Panc1 (cell line): Measurements from ENCODE around the gene BIRC7. TPM values are rescaled to one million over a fixed set of nuclear protein-coding genes. Genes with fewer than 3 reads are reported as not detected.
A peak's percentile ranks its signal among the peaks of the same experiment; 100 is the strongest.

Experiments
- ATAC-seq: fragments of 200-7000 bp; cut with Tn5 transposase; 2 replicates; pipeline ENCODE4 v1.9.1; 2020; ENCODE audit warnings: mild to moderate bottlenecking, moderate library complexity
- BruUV-seq: library from RNA; stranded (reverse); fragments of 400-500 nt; replicated peaks from 2 replicates; lab custom pipeline; 2021; lab: Mats Ljungman, UMichigan
- CTCF ChIA-PET: fragments of 300-600 bp; sonication (Branson Sonifier 250); formaldehyde crosslinking; loops from one replicate; lab custom pipeline; 2022; ENCODE audit warnings: antibody characterized with exemption; lab: Charles Lee
- POLR2A ChIA-PET: fragments of 300-600 bp; sonication (Branson Sonifier 250); formaldehyde crosslinking; loops from one replicate; lab custom pipeline; 2022; ENCODE audit warnings: antibody characterized with exemption; lab: Charles Lee
- DNase-seq: peaks from one replicate; pipeline ENCODE4 v3.0.0-alpha.2; 2010; ENCODE audit warnings: low read depth, low spot score
- H3K27ac ChIP-seq: 2 replicates; pipeline ENCODE4 v1.5.1; 2011; ENCODE audit warnings: mild to moderate bottlenecking, low read length, inconsistent platforms
- H3K27me3 ChIP-seq: fragments of 200-500 bp; sonication (Bioruptor generic); 2 replicates; pipeline ENCODE4 v1.6.0; 2014; ENCODE audit warnings: low read length, inconsistent platforms; ENCODE audit not compliant: control insufficient read depth, insufficient read depth
- H3K36me3 ChIP-seq: fragments of 200-500 bp; sonication (Bioruptor generic); 2 replicates; pipeline ENCODE4 v1.5.1; 2014; ENCODE audit warnings: inconsistent platforms, mild to moderate bottlenecking, low read length, moderate library complexity; ENCODE audit not compliant: control insufficient read depth, insufficient read depth
- H3K4me1 ChIP-seq: 2 replicates; pipeline ENCODE4 v1.5.1; 2011; ENCODE audit warnings: inconsistent platforms, mild to moderate bottlenecking, low read length, moderate library complexity; ENCODE audit not compliant: control insufficient read depth, insufficient read depth
- H3K4me3 ChIP-seq, 2 experiments: 2 replicates each; pipeline ENCODE4 v1.5.1; 2011 to 2012; ENCODE audit warnings: low read depth in 2 of 2, low read length in 2 of 2, mild to moderate bottlenecking in 2 of 2, inconsistent platforms in 1 of 2, moderate library complexity in 1 of 2
- H3K9me3 ChIP-seq: fragments of 200-500 bp; sonication (Bioruptor generic); 2 replicates; pipeline ENCODE4 v1.5.1; 2014; ENCODE audit warnings: low read depth, mild to moderate bottlenecking, inconsistent platforms, low read length, moderate library complexity; ENCODE audit not compliant: control insufficient read depth, insufficient read depth
- POLR2AphosphoS5 ChIP-seq: IDR thresholded peaks from 2 replicates; pipeline ENCODE4 v1.6.1; 2012; ENCODE audit warnings: mild to moderate bottlenecking, low read depth, low read length, moderate library complexity
- SIN3A ChIP-seq: IDR thresholded peaks from 2 replicates; pipeline ENCODE4 v1.6.1; 2012; ENCODE audit warnings: low read depth, mild to moderate bottlenecking, low read length, moderate library complexity, borderline replicate concordance; ENCODE audit not compliant: insufficient read depth
- TCF7L2 ChIP-seq: IDR thresholded peaks from 2 replicates; pipeline ENCODE4 v1.6.1; 2011; ENCODE audit warnings: mild to moderate bottlenecking, low read depth, low read length, inconsistent platforms
- in situ Hi-C: cut with HindIII; loops from 2 replicates; pipeline ENCODE4 v1.10.0; 2016; ENCODE audit warnings: low sequenced_read_pairs, low pct_unique_long_range_greater_than_20kb
- intact Hi-C: fragments of 100-400 bp; cut with micrococcal nuclease; formaldehyde crosslinking; loops from one replicate; pipeline ENCODE4 v1.10.0; 2022; ENCODE audit not compliant: unreplicated experiment
- total RNA-seq: library from RNA; stranded (reverse); gene quantifications from one replicate; pipeline ENCODE4 v1.2.1, GENCODE V29; 2021; ENCODE audit not compliant: unreplicated experiment
- TF ChIP-seq, protein P1 (sequence below): fragments of 450-650 bp; IDR thresholded peaks from 2 replicates; pipeline ENCODE4 v1.5.1; 2017; ENCODE audit warnings: mild to moderate bottlenecking
- TF ChIP-seq, protein P2 (sequence below), 2 experiments: IDR thresholded peaks; 2 replicates each; pipeline ENCODE4 v1.6.1; 2011 to 2012; ENCODE audit warnings: low read depth in 2 of 2, control low read depth in 1 of 2, low read length in 1 of 2, mild to moderate bottlenecking in 1 of 2, moderate library complexity in 1 of 2; ENCODE audit not compliant: insufficient read depth in 1 of 2

BIRC7 gene
- total RNA-seq, 1 experiment from 2014 or later: 9.0 TPM

DNA sequence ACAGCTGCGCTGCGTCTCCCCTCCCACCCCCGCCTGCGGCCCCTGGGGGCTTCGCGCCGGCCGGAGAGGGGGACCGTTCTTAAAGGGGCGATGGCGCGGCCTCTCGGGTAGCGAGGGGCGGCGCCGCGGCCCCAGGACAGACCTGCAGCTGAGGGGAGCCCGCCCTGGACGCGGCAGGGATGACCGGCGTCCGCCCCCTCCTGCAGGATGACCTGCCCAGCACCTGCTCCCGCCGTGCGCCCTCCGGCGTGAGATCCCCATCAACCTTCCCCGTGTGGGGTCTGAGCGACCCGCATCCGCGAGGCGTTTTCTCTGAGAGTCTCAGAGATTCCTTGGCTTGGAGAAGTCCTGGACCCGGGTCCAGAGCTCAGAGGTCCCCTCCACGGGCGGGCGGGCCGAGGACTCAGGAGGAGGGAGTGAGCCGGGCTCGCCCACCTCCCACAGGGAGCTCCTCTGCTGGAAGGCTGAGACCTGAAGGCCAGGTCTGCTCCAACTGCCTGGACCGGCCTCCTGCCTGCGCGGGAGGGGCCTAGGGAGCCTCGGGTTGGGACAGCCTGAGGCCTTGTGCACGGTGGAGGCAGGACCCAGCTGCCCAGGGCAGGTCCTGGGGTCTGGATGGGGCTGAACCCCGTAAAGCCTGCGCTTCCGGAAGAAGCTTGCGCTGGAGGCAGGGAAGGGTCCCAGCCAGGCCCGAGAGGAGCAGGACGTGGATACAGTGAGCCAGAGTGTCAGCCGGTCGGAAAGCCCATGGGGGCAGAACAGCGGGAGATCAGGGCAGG is 19.1 kb downstream of the BIRC7 start:
- Histone ChIP-seq H3K4me3 (peak overlapping the region in 1 of 2 experiments; percentile 23; a peak in 3 of 4 replicates), H3K27me3 (no peaks in the 10 kb centered on the region; the same call in 1 of the 2 replicates), H3K4me1 (peaks cover 8% of the 10 kb centered on the region; the same call in 1 of the 2 replicates), H3K36me3 (no peaks in the 10 kb centered on the region), H3K9me3 (no peaks in the 10 kb centered on the region), H3K27ac (no peak overlapping the region)
- BruUV-seq: no TSS peak
- ATAC-seq: peak; percentile 67
- TF ChIP-seq SIN3A (no peak), POLR2AphosphoS5 (no peak)
- TF ChIP-seq, protein P1, sequence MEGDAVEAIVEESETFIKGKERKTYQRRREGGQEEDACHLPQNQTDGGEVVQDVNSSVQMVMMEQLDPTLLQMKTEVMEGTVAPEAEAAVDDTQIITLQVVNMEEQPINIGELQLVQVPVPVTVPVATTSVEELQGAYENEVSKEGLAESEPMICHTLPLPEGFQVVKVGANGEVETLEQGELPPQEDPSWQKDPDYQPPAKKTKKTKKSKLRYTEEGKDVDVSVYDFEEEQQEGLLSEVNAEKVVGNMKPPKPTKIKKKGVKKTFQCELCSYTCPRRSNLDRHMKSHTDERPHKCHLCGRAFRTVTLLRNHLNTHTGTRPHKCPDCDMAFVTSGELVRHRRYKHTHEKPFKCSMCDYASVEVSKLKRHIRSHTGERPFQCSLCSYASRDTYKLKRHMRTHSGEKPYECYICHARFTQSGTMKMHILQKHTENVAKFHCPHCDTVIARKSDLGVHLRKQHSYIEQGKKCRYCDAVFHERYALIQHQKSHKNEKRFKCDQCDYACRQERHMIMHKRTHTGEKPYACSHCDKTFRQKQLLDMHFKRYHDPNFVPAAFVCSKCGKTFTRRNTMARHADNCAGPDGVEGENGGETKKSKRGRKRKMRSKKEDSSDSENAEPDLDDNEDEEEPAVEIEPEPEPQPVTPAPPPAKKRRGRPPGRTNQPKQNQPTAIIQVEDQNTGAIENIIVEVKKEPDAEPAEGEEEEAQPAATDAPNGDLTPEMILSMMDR: peak; percentile 79; the same call in 1 of the 2 replicates
- in situ Hi-C loops: no loop called here
- ChIA-PET POLR2A (no interaction called here), CTCF (interaction anchor here (0.7 to 2.5 kb wide), 4 partner anchors 13 to 41 kb away, joined by 3 to 37 read pairs (median 4); no protein-coding TSS in a partner anchor)
- DNase-seq: no peak
- intact Hi-C loops: no loop called here

DNA sequence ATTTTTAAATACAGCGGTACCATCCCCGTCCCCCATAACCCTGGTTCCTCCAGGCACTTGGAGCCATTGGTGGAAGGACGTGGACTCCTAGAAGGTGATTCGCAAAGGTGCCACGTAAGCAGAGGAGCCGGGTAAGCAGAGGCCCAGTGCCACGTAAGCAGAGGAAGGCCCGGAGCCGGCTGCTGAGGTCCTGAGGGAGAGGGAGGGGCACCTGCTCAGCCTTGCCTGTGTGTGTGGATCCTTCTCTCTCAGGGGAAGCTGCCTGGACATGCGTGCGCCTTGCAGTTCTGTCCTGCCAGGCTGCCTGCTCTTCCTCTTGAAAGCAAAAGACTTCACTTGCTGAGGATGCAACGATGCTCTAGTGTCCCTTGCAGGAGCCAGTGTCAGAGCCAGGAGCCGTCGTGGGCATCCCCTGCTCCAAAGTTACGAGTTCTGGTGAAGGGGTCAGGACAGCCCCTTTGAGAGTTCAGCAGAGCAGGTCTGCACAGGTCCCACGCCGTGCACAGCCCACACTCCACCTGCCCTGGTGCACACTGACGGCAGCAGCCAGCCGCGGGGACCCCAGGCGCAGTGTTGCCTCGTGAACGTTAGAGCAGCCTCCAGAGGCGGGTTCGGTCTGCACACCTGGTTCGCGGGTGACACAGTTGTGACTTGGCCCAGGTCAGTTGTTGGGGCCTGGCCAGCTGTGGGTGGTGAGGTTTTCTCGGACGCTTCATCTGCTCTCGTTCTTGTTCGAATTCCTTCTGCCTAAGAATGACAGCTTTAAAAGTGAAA is 20.4 kb downstream of the BIRC7 start:
- Histone ChIP-seq H3K4me3 (no peak overlapping the region), H3K27me3 (no peaks in the 10 kb centered on the region; the same call in 1 of the 2 replicates), H3K9me3 (no peaks in the 10 kb centered on the region), H3K4me1 (peaks cover 3% of the 10 kb centered on the region; the same call in 1 of the 2 replicates), H3K36me3 (no peaks in the 10 kb centered on the region), H3K27ac (no peak overlapping the region)
- ATAC-seq: no peak
- no TSS peak for BruUV-seq
- DNase-seq: no peak
- in situ Hi-C loops: no loop called here
- CTCF ChIA-PET: interaction anchor here (2.5 kb wide), 1 partner anchor 33 kb away, joined by 37 read pairs; no protein-coding TSS in a partner anchor
- TF ChIP-seq TCF7L2 (no peak), POLR2AphosphoS5 (no peak), SIN3A (no peak)
- TF ChIP-seq, protein P1: no peak
- TF ChIP-seq, protein P2, sequence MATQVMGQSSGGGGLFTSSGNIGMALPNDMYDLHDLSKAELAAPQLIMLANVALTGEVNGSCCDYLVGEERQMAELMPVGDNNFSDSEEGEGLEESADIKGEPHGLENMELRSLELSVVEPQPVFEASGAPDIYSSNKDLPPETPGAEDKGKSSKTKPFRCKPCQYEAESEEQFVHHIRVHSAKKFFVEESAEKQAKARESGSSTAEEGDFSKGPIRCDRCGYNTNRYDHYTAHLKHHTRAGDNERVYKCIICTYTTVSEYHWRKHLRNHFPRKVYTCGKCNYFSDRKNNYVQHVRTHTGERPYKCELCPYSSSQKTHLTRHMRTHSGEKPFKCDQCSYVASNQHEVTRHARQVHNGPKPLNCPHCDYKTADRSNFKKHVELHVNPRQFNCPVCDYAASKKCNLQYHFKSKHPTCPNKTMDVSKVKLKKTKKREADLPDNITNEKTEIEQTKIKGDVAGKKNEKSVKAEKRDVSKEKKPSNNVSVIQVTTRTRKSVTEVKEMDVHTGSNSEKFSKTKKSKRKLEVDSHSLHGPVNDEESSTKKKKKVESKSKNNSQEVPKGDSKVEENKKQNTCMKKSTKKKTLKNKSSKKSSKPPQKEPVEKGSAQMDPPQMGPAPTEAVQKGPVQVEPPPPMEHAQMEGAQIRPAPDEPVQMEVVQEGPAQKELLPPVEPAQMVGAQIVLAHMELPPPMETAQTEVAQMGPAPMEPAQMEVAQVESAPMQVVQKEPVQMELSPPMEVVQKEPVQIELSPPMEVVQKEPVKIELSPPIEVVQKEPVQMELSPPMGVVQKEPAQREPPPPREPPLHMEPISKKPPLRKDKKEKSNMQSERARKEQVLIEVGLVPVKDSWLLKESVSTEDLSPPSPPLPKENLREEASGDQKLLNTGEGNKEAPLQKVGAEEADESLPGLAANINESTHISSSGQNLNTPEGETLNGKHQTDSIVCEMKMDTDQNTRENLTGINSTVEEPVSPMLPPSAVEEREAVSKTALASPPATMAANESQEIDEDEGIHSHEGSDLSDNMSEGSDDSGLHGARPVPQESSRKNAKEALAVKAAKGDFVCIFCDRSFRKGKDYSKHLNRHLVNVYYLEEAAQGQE (IDR thresholded peaks at IDR 0.05; ENCODE audit: insufficient read depth in 1 of 2, low read depth in 2 of 2, low read length in 1 of 2): no peak
- POLR2A ChIA-PET: no interaction called here
- intact Hi-C loops: no loop called here
